ENCODE data around the gene PRMT2.
"Not testable (repeated sequence)": the region's sequence is repeated elsewhere in the genome, so short reads cannot be mapped to it uniquely, and the experiment has no call there.

PRMT2 gene

DNA sequence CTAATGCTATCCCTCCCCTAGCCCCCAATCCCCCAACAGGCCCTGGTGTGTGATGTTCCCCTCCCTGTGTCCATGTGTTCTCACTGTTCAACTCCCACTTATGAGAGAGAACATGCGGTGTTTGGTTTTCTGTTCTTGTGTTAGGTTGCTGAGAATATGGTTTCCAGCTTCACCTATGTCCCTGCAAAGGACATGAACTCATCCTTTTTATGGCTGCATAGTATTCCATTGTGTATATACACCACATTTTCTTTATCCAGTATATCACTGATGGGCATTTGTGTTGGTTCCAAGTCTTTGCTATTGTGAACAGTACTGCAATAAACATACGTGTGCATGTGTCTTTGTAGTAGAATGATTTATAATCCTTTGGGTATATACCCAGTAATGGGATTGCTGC lies 41.1 kb downstream of the PRMT2 start:
- DNase-seq, result not testable (repeated sequence)

DNA sequence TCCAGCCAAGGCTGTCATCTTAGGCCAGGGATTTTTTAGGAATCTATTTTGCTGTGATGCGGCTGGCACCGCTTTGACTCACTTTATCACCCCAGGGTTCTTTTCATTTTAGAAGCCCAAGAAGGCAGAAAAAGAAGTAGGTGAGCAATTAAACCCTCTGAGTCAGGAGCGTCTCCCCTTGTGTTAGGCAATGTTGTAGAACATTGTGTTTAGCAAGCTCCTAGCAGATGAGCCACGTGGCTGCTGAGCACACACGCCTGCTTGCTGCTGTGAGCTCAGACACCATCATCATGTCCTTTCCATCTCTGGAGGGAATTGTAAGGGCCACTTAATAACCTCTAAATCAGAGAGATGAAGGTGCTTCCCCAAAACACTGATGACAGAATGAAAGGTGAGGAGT lies 46.1 kb downstream of the PRMT2 start:
- DNase-seq, result not testable (repeated sequence)

DNA sequence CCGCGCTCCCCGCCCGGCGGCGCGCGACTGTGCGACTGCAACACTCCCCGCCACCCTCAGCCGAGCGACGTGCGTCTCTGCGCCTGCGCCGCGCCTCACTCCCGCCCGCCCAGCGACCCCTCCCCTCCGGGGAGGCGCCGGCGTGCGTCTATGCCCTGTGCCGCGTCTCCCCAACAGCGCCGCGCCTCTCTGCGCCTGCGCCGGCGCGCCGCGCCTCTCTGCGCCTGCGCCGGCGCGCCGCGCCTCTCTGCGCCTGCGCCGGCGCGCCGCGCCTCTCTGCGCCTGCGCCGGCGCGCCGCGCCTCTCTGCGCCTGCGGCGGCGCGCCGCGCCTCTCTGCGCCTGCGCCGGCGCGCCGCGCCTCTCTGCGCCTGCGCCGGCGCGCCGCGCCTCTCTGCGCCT lies 63.2 kb downstream of the PRMT2 start:
- not testable (repeated sequence) for DNase-seq

DNA sequence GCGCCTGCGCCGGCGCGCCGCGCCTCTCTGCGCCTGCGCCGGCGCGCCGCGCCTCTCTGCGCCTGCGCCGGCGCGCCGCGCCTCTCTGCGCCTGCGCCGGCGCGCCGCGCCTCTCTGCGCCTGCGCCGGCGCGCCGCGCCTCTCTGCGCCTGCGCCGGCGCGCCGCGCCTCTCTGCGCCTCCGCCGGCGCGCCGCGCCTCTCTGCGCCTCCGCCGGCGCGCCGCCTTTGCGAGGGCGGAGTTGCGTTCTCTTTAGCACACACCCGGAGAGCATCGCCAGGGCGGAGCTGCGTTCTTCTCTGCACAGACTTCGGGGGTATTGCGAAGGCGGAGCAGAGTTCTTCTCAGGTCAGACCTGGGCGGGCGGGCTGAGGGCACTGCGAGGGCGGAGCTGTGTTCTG lies 63.6 kb downstream of the PRMT2 start:
- DNase-seq, result not testable (repeated sequence)
